HG02943 (cell line): Measurements from ENCODE around the gene IFI27L1.
A peak's percentile ranks its signal among the peaks of the same experiment; 100 is the strongest.

Experiments used
- ATAC-seq: cut with Tn5 transposase; IDR thresholded peaks from one replicate; pipeline ENCODE4 v1.9.1; 2021; ENCODE audit warnings: mild to moderate bottlenecking, low read depth, moderate library complexity; ENCODE audit not compliant: unreplicated experiment

Gene IFI27L1

GRCh38 chr14:94113490-94113889, 32.4 kb downstream of the IFI27L1 start:
- ATAC-seq = no peak

- no peak for ATAC-seq
Observed at GRCh38 chr14:94113908-94114588, 32.9 kb downstream of the IFI27L1 start.

DNA sequence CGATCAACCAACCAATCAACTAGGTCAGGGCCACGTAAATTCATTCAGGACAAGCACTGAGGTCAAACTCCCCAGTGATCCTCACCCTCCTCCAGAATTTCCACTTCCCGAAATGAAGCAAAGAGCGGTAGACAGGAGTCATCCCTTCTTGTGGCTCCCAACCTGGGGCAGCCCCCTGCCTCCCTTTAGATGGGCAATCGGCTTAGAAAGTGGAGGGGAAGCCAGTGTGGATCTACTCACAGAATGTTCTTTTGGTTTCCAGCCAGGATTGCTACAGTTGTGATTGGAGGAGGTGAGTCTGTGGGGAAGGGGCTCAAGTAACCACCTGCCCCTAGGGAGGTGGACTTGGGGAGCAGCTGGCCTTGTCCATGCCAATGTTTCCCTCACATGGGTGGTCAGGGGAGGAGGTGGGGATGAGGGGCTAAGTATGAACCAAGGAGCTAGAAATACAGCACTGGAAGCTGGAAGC, 33.5 kb downstream of the IFI27L1 start:
- no peak for ATAC-seq

GRCh38 chr14:94115058-94115591, 34.0 kb downstream of the IFI27L1 start:
- no peak for ATAC-seq

- no peak for ATAC-seq
Observed at GRCh38 chr14:94115631-94116030, 34.5 kb downstream of the IFI27L1 start.

GRCh38 chr14:94116701-94117100, 35.6 kb downstream of the IFI27L1 start:
- no peak for ATAC-seq

- no peak for ATAC-seq
Observed at GRCh38 chr14:94117856-94118255, 36.7 kb downstream of the IFI27L1 start.

DNA sequence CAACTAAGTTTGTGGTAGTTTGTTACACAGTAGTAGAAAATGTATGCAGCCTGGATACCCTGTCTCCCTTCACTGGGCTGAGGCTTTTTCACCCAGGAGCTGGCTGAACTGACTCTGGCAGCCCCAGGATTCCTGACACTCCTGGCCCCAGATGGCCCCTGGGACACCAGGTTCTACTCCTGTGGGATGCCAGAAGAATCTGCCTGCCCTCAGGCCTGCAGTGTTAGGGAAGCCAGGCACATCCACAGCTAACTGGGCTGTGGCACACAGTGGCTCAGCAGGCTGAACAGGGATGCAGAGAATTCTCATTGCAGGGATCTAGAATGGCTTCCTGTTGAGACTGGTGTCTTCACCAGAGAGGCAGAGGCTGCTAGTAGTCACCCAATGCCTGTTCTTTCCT, 38.0 kb downstream of the IFI27L1 start:
- ATAC-seq = no peak

DNA sequence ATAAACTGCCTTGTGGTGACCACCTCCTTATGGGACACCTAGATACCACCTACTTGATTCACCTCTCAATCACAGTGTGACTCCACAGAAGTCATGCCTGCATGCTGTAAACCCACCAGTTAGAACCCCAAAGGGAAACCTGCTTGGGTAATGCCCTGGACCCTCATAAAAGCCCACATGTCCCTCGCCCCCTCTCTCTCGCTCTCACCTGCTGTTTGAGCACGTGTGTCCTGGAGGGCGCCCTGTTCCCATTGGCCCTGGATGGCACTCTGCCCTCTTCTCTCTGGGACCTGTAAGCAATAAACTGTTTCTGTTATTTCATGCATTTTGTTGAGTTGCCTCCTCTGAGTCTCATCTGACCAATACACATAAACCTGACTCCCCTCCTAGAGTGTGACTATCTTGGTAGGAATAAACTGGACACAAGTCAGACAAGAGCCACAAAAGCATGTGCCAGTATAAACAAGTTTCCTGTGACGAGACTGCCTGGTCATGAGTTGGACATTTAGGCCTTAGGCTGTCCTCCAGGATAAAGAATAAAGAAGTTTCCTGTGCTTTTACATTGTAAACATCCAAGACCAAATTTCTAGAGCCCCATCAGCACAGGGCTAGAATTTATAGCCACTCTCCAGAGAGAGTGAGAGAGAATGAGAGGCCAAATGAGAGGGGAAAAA, 39.7 kb downstream of the IFI27L1 start:
- ATAC-seq = no peak

DNA sequence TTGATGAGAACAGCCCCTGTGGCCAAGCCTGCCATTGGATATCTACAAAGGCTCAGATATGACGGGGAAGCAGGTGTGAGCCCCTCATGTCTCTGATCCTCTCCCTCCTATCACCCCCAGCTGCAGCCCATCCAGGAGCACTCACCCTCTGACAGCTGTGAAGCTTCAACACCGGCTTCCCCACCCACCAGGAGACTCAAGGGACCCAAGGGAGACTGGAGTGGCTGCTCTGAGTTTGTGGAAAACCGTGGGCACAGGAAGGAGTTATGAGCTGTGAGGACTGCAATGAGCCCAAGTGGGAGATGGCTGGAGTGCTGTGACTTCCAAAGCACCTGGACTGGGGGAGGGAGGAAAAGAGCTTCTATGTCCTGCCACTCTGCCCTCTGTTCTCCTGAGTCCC, 40.4 kb downstream of the IFI27L1 start:
- ATAC-seq = no peak

DNA sequence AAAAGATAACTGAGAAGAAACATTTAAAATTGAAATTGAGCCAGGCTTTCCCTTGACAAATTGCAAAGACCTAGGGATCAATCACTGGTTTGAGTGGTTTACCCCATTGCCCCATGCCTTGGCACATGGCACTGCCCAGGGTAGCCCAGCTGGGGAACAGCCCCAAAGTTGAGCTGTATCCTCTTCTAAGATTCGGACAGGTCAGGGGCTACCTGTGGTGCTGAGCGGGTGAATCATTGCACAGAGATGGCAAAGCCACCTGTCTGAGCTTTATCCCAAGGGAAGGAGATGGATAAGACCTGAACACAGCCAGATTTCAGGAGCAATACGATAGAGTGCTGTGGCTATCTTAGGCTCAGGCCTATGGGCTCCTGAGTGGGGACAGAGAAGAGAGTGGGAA, 41.3 kb downstream of the IFI27L1 start:
- no peak for ATAC-seq

GRCh38 chr14:94123296-94123695, 42.2 kb downstream of the IFI27L1 start:
- ATAC-seq = no peak

DNA sequence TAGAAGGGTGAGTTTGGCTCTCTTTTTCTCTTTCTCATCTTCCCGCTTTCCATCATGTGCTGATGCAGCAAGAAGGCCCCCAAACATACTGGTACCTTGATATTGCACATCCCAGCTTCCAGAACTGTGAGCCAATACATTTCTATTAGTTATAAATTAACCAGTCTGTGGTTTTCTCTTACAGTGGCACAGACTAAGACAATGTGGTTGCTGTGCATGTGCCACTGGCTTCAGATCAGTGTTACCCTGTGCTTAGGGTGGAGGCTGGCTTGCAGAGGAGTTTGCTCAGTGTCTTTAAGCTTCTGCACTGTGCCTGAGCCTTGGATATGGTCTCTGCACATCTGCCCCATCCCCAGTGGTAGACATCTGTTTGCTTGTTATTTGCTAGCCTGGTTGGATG, 42.8 kb downstream of the IFI27L1 start:
- no peak for ATAC-seq

- ATAC-seq = no peak
Observed at GRCh38 chr14:94124582-94125377, 43.7 kb downstream of the IFI27L1 start.

- no peak for ATAC-seq
Observed at GRCh38 chr14:94125659-94126418, 44.7 kb downstream of the IFI27L1 start.

DNA sequence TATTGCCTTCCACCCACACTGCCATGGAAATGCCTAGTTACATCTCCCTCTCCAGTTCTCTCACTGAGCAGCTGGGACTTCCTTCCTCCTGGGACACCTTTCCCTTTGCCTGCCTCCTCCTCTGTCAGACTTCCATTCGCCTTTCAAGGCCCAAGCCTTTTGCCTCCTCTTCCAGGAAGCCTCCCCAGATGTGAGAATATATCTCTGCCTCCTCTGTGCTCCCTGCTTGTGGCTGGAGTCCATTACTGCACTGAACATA, 45.2 kb downstream of the IFI27L1 start:
- no peak for ATAC-seq

GRCh38 chr14:94126800-94127199, 45.7 kb downstream of the IFI27L1 start:
- no peak for ATAC-seq

DNA sequence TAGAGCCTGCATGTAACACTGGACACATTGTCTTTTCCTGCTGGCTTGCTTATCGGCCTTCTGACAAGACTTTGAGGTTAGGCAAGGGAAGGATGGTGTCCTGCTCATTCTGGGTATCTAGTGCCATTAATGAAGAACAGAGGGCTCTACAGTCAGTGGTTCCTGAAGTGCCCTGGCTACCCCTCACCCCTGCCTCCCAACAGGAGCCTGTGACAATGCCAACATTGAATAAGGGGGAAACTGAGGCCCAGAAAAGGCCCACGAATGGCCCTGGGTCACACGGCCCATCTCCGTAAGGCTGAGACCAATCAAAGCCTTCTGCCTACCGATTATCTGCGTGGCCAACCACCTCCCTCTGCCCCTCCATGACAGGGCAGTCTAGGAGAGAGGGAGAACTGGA, 46.2 kb downstream of the IFI27L1 start:
- no peak for ATAC-seq

DNA sequence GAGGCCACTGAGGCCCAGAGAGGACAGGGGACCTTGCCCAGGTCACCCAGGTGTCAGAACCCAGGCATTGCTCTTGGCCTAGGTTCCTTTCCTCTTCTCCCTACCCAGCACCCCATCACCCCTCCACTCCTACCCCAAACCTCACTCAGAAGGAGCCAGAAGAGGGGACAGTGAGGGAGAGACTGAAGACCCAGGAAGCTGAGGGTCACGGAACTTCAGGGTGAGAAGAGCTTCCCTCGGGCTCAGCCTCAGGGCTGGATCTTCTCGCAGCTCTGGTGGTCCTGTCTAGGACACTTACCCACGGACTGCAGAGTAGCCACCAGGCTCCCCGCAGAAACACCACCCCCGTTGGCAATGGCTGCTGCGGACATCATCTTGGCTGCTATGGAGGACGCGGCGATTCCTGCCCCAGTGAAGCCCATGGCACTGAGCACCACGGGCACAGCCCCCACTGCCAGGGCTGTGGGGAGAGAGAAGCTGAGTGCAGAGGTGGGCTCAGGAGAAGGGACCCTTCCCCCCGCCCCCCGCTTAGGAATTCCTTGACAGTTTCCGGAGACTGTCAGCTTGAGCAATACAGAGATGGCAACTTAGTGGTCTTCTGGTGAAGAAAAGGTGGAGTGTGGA, 47.2 kb downstream of the IFI27L1 start:
- no peak for ATAC-seq

DNA sequence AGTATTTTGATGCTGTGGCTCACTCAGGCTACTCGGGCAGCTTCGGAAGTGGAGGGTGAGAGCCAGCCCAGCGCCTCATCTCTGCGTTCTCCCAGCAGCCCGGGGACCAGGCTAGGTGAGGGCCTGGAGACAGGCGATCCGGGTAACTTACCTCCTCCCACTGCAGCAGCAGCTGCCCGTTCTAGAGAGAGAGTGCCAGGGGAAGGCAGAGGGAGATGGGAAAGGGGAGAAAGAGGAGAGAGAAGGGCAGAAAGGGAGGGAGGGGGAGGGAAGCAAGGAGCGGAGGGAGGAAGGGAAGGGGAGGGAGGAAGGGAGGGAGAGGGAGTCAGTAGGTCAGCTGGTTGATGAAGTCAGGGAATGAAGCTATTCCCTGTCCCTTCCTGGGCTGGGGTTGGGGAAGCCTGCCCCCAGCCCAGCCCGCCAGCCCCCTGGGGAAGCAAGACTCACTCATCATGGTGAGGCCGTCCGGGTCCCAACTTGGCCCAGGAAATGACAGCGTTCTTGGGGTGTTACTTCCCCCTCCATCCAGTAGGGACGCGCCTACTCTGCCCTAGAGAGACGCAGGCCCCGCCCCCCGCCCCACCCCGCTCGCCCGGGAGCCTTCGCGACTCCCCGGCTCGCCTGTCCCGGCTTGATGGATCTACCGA, 48.1 kb downstream of the IFI27L1 start, which contains the start of gene IFI27L2:
TSS of gene IFI27L2 (minus strand) at position 494 of the 647 bp plus-strand sequence. CDS start at position 454, 40 bp downstream.
- peak; percentile 92 for ATAC-seq
